Fibroblast of peridontal ligament (primary cell): Measurements from ENCODE around the gene SYAP1.
"Not testable (repeated sequence)": the region's sequence is repeated elsewhere in the genome, so short reads cannot be mapped to it uniquely, and the experiment has no call there.

ENCODE experiments used
- DNase-seq: peaks from one replicate; pipeline ENCODE4 v3.0.0-alpha.2; 2010; ENCODE audit errors: extremely low read depth

SYAP1 gene

GRCh38 chrX:16779815-16780214 is 60.4 kb downstream of the SYAP1 start:
- not testable (repeated sequence) for DNase-seq

GRCh38 chrX:16783452-16783851 is 64.0 kb downstream of the SYAP1 start:
- DNase-seq: no peak

GRCh38 chrX:16784440-16784839 is 65.0 kb downstream of the SYAP1 start:
- DNase-seq: not testable (repeated sequence)

- no peak for DNase-seq
Observed at GRCh38 chrX:16785247-16786138, 66.1 kb downstream of the SYAP1 start.

- DNase-seq: peak; percentile 96
Observed at GRCh38 chrX:16786139-16786790, 66.9 kb downstream of the SYAP1 start, which contains the start of gene TXLNG. TSS of gene TXLNG (plus strand) at chrX:16786466. CDS start at chrX:16786488, 22 bp downstream.

GRCh38 chrX:16786791-16787735 is 67.7 kb downstream of the SYAP1 start:
- peak; percentile 17 for DNase-seq

GRCh38 chrX:16788477-16788876 is 69.1 kb downstream of the SYAP1 start:
- DNase-seq: no peak

GRCh38 chrX:16796298-16796697 is 76.9 kb downstream of the SYAP1 start:
- DNase-seq: no peak

GRCh38 chrX:16797358-16797757 is 77.9 kb downstream of the SYAP1 start:
- peak; percentile 67 for DNase-seq

- DNase-seq: peak; percentile 27
Observed at GRCh38 chrX:16797841-16798240, 78.4 kb downstream of the SYAP1 start.

- DNase-seq: no peak
Observed at GRCh38 chrX:16804923-16805464, 85.6 kb downstream of the SYAP1 start.

- DNase-seq: peak; percentile 59
Observed at GRCh38 chrX:16807548-16807947, 88.1 kb downstream of the SYAP1 start.

GRCh38 chrX:16807976-16808542 is 88.6 kb downstream of the SYAP1 start:
- DNase-seq: peak; percentile 65

GRCh38 chrX:16814597-16814996 is 95.2 kb downstream of the SYAP1 start:
- no peak for DNase-seq
